GM19099 (cell line): Measurements from ENCODE around the gene VPS37C.

Experiments used
- POLR2A ChIP-seq: IDR thresholded peaks from 3 replicates; pipeline ENCODE4 v1.6.1; 2011; ENCODE audit warnings: low read depth; ENCODE audit not compliant: insufficient read length; ENCODE audit errors: extremely low read depth

VPS37C gene

GRCh38 chr11:61145228-61146005, 15.8 kb downstream of the VPS37C start:
- no peak for TF ChIP-seq POLR2A

GRCh38 chr11:61144511-61145179, 16.6 kb downstream of the VPS37C start:
- TF ChIP-seq POLR2A = no peak

- TF ChIP-seq POLR2A = no peak
Observed at GRCh38 chr11:61142424-61142823, 18.8 kb downstream of the VPS37C start.

- TF ChIP-seq POLR2A = no peak
Observed at GRCh38 chr11:61141601-61142028, 19.6 kb downstream of the VPS37C start.

GRCh38 chr11:61140416-61140815, 20.8 kb downstream of the VPS37C start:
- no peak for TF ChIP-seq POLR2A

- no peak for TF ChIP-seq POLR2A
Observed at GRCh38 chr11:61139387-61139786, 21.8 kb downstream of the VPS37C start.

- TF ChIP-seq POLR2A = no peak
Observed at GRCh38 chr11:61138935-61139334, 22.3 kb downstream of the VPS37C start.

GRCh38 chr11:61134801-61135257, 26.4 kb downstream of the VPS37C start:
- TF ChIP-seq POLR2A = no peak

- no peak for TF ChIP-seq POLR2A
Observed at GRCh38 chr11:61133956-61134662, 27.1 kb downstream of the VPS37C start.

GRCh38 chr11:61133145-61133544, 28.1 kb downstream of the VPS37C start:
- TF ChIP-seq POLR2A = no peak

- TF ChIP-seq POLR2A = no peak
Observed at GRCh38 chr11:61132646-61133045, 28.6 kb downstream of the VPS37C start.

- TF ChIP-seq POLR2A = no peak
Observed at GRCh38 chr11:61131998-61132555, 29.1 kb downstream of the VPS37C start.

GRCh38 chr11:61131586-61131985, 29.6 kb downstream of the VPS37C start:
- no peak for TF ChIP-seq POLR2A

- no peak for TF ChIP-seq POLR2A
Observed at GRCh38 chr11:61131186-61131585, 30.0 kb downstream of the VPS37C start.
